Loucy (cell line): Measurements from ENCODE around the gene KRT82.

ENCODE experiments used
- CTCF ChIP-seq: fragments of 200-600 bp; sonication (generic); conservative IDR thresholded peaks from 2 replicates; pipeline ENCODE4 v1.5.1; 2014; ENCODE audit warnings: mild to moderate bottlenecking, antibody characterized with exemption, low read length
- EZH2phosphoT487 ChIP-seq: fragments of 200-600 bp; IDR thresholded peaks from 2 replicates; pipeline ENCODE4 v1.6.1; 2018; ENCODE audit warnings: antibody characterized with exemption, mild to moderate bottlenecking, moderate library complexity, borderline replicate concordance

- no peak for TF ChIP-seq EZH2phosphoT487
- no peak for TF ChIP-seq CTCF
Observed at GRCh38 chr12:52385226-52385702, 20.9 kb downstream of the KRT82 start, which contains the start of gene KRT84.
